Amygdala (tissue), 56 donors: Measurements from ENCODE around the gene NPLOC4.
"Not testable (repeated sequence)": the region's sequence is repeated elsewhere in the genome, so short reads cannot be mapped to it uniquely, and the experiment has no call there.

ENCODE experiments used
- DNase-seq, 56 donors: peaks; one replicate each; lab custom pipeline; 2025; lab: John Stamatoyannopoulos, UW

Gene NPLOC4

DNA sequence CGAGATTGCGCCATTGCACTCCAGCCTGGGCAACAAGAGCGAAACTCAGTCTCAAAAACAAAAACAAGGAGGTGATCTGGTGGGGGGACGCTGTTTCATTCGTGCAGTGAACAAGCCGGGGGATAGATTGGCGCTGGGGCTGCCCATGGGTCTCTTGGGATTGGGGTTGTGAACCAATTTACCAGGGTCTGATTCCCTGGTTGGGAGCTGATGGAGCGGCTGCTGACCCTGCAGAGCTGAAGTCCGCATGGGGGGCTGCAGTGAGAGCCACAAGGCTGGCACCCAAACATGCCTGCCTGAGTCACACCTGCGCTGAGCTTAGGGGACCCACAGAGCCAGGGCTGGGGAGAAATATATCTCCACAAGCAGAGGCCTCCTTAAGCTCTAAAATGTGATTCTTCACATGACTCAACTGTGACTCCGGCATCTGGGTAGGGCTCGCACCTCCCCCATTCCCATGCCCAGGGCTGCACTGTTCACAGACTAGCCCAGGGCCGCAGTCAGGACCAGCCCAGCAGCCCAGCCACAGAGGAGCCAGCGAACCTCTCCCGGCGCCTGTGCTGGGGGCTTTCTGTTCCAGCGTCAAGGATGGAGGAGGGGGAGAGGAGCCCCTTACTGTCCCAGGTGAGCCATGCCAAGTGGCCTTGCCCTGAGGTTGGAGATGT is 5.0 kb upstream of the NPLOC4 start:
- no peak for DNase-seq

DNA sequence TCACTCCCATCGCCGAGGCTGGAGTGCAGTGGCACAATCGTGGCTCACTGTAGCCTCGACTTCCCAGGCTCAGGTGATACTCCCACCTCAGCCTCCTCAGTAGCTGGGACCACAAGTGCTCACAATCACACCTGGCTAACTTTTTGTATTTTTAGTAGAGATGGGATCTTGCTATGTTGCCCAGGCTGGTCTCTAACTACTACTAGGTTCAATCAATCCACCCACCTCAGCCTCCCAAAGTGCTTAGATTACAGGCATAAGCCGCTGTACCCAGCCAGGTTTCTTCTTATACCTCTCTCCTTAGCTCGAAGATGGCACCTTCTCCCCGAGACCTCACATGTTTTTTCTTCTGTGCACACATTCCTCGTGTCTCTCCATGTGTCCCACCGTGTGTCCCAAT is 3.1 kb upstream of the NPLOC4 start:
- no peak for DNase-seq

DNA sequence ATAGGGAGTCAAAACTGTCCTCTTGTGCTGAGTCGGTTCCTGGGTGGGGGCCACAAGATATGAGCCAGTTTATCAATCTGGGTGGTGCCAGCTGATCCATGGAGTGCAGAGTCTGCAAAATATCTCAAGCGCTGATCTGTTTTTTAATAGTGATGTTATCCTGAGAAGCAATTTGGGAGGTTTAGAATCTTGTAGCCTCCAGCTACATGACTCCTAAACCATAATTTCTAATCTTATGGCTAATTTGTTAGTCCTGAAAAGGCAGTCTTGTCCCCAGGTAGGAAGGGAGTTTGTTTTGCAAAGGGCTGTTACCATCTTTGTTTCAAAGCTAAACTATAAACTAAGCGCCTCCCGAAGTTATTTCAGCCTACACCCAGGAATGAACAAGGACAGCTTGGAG is 1.8 kb upstream of the NPLOC4 start:
- no peak for DNase-seq

- DNase-seq, result no peak
Measured at GRCh38 chr17:81635973-81636504, 873 bp downstream of the NPLOC4 start.

- DNase-seq, result no peak
Measured at GRCh38 chr17:81635431-81635830, 1.5 kb downstream of the NPLOC4 start.

GRCh38 chr17:81631482-81631881 is 5.4 kb downstream of the NPLOC4 start:
- no peak for DNase-seq

DNA sequence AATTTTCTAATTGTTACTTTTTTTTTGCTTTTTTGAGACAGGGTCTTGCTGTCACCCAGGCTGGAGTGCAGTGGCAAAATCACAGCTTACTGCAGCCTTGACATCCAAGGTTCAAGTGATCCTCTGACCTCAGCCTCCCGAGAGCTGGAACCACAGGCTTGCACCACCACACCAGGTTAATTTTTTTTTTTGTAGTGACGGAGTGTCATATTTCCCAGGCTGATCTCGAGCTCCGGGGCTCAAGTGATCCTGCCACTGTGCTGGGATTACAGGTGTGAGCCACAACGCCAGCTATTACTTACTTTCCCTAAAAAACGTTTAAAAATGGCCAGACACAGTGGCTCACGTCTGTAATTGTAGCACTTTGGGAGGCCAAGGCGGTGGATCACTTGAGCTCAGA is 6.6 kb downstream of the NPLOC4 start:
- no peak for DNase-seq

DNA sequence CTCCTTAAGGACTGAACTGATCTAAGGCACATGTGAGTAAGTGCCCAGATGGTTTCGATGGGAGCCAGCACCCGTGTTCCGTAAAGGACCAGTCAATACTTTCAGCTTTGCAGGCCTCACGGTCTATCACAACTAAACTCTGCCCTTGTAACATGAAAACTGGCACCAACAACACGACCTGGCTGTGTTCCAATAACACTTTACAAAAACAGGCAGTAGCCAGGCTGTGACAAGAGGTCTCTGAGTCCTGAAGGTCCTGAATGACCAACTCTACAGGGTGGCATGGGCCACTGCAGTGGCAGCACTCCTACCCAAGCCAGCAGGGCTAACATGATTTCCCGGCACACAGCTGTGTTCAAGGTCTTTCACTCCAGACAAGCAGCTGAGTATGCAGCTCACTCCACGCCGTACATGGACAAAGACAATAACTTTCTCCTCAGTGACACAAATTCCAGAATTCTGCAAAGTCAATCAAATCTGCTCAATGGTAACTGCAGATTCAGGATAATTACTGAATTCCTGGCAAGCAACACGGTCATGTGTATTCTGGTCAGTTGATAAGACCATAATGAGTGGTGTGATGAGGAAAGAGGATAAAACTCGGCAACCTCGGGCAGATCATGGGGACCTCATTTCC is 15.3 kb downstream of the NPLOC4 start:
- peak in 2 of 56 donors; percentile 17 to 38 for DNase-seq

DNA sequence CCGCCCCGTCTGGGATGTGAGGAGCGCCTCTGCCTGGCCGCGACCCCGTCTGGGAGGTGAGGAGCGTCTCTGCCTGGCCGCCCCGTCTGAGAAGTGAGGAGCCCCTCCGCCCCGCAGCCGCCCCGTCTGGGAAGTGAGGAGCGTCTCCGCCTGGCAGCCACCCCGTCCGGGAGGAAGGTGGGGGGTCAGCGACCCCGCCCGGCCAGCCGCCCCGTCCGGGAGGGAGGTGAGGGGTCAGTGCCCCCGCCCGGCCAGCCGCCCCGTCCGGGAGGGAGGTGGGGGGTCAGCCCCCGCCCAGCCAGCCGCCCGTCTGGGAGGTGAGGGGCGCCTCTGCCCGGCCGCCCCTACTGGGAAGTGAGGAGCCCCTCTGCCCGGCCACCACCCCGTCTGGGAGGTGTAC is 18.6 kb downstream of the NPLOC4 start:
- not testable (repeated sequence) for DNase-seq

DNA sequence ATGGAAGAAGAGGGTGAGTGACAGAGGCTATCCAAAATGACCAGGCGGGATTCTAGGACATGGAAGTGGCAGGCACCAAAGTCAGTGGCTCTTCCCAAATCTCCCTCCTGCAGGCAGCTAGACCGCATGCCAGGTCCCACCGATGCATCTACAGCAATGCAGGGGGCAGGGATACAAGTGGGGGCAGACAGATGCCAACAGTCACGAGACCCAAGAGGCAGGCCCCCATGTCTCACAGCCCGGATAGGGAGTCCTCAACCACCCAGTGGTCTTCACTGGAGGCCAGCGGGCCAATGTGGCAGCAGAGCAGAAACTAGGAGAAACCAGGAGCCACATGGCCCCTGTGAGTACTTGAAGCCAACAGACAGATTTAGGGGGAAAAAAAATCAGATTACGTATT is 20.0 kb downstream of the NPLOC4 start:
- no peak for DNase-seq

- DNase-seq, result no peak
Measured at GRCh38 chr17:81615401-81615930, 21.4 kb downstream of the NPLOC4 start.

GRCh38 chr17:81612172-81612970 is 24.5 kb downstream of the NPLOC4 start:
- no peak for DNase-seq

GRCh38 chr17:81609541-81610311 is 27.2 kb downstream of the NPLOC4 start:
- DNase-seq, result no peak

DNA sequence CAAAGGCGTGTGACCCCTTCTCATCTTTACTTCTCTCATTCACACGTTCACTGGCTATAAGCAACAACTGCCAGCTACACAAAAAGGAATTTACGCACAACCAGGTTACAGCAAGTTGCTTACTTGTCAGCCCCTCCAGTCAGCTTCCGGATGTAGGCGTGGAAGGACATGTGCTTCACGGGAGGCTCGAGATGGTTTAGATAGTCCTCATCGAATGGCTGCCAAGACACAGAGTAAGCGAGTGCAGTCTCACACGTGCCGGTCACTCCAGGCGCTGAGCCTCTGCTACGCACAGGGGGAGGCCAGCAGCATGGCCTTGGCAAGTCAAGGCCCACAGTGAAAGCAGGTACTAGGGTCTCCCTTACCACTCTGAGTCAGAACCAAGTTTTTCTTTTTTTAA is 28.3 kb downstream of the NPLOC4 start:
- no peak for DNase-seq

GRCh38 chr17:81608082-81608481 is 28.8 kb downstream of the NPLOC4 start:
- no peak for DNase-seq

DNA sequence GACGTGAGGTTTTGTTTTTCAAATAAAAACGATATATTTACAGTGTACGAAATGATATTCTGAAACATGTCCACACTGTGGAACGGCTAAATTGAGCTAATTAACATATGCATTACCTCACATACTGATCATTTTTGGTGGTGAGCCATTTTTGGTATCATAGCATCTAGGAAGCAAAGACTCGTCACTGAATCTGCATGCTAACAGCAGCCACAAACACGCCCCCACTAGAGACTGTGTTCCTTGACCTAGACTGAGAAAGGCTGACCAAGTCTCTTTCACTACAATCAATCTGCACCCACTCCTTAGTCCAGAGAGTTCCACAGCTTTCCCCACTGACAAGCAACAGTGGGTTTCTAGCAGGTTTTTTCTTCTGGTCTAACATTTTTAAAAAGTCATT is 29.5 kb downstream of the NPLOC4 start:
- DNase-seq, result no peak

DNA sequence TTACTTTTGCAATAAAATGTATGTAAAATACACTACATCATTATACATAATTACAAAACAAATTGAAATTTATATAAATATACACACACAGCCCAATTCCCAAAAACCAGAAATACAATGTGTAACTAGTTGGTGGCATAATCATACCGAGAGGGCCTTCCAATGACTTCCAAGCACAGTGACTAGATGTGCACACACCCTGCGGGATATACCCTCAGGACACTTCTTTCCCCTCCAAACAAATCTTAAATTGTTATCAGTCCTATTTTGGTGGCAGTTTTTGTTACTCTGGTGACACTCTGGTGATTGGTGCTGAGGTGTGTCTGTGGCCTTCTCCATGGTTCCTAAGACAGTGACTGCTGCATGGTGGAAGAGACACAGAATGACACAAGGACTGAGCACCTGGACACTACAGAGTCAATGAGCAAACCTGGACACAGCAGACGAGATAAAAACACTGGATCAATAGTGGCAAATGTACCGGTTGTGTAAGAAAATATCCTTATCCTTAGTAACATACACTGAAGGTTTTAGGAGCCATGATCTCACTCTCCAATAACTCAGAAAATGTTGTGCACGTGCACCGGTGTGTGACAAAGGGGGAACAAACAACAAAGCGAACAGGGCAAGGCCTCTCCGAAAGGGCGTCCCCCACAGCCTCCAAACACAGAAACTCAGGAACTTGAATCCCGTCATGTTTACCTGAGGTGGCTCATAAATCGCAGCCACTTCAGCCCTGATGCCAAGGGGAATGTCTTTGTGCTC is 32.9 kb downstream of the NPLOC4 start:
- no peak for DNase-seq

DNA sequence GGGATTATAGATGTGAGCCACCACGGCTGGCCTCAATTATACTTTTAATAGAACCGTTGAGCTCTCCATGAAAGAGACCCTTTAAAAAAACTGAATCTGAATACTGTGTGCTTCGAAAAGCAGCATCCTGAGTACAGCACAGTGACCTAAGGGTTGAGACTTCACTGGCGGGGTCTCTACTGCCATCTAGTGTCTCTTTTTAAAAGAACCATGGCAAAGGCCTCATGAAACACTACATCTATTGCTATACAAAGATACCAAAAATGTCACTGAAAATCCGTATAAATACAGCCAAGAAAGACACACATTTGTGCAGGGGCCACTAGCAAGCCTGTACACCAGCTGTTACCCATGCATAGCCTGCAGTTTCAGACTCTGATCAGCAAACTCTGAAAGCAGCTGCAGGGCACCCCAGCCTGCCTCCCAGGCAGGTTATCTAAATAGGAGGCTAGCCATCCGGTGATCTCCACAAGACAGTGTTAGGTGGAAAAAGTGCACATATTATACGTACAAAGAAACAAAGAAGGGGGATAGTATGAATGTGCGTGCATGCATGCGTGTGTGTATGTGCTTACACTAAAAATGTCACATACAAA is 35.3 kb downstream of the NPLOC4 start:
- DNase-seq, result peak in 6 of 56 donors; percentile 1 to 43 (median 19)
